HG03521 (cell line): ENCODE results near the gene DDR1.
"Not testable (repeated sequence)": the region's sequence is repeated elsewhere in the genome, so short reads cannot be mapped to it uniquely, and the experiment has no call there.

ENCODE experiments used
- ATAC-seq: cut with Tn5 transposase; IDR thresholded peaks from one replicate; pipeline ENCODE4 v1.9.1; 2021; ENCODE audit warnings: mild to moderate bottlenecking, moderate library complexity; ENCODE audit not compliant: unreplicated experiment

The DDR1 gene

GRCh38 chr6:30852459-30852858 is 31.9 kb upstream of the DDR1 start:
- ATAC-seq: not testable (repeated sequence)

GRCh38 chr6:30854285-30855040 is 29.9 kb upstream of the DDR1 start:
- no peak for ATAC-seq

GRCh38 chr6:30855429-30856075 is 28.8 kb upstream of the DDR1 start:
- no peak for ATAC-seq

GRCh38 chr6:30857112-30857511 is 27.2 kb upstream of the DDR1 start:
- no peak for ATAC-seq

- no peak for ATAC-seq
Observed at GRCh38 chr6:30857549-30857948, 26.8 kb upstream of the DDR1 start.

GRCh38 chr6:30859726-30860125 is 24.6 kb upstream of the DDR1 start:
- not testable (repeated sequence) for ATAC-seq

GRCh38 chr6:30861257-30862048 is 22.9 kb upstream of the DDR1 start:
- ATAC-seq: no peak

GRCh38 chr6:30862156-30862875 is 22.0 kb upstream of the DDR1 start:
- ATAC-seq: no peak

GRCh38 chr6:30864325-30864724 is 20.0 kb upstream of the DDR1 start:
- ATAC-seq: no peak

- not testable (repeated sequence) for ATAC-seq
Observed at GRCh38 chr6:30869241-30869749, 15.0 kb upstream of the DDR1 start.

GRCh38 chr6:30870546-30870945 is 13.8 kb upstream of the DDR1 start:
- ATAC-seq: no peak

- no peak for ATAC-seq
Observed at GRCh38 chr6:30871592-30872183, 12.6 kb upstream of the DDR1 start.

- ATAC-seq: no peak
Observed at GRCh38 chr6:30873137-30873640, 11.1 kb upstream of the DDR1 start.

GRCh38 chr6:30873795-30874194 is 10.5 kb upstream of the DDR1 start:
- not testable (repeated sequence) for ATAC-seq

GRCh38 chr6:30875244-30876038 is 8.9 kb upstream of the DDR1 start:
- ATAC-seq: no peak

- no peak for ATAC-seq
Observed at GRCh38 chr6:30876039-30876730, 8.1 kb upstream of the DDR1 start.

- ATAC-seq: no peak
Observed at GRCh38 chr6:30877419-30878262, 6.7 kb upstream of the DDR1 start.
